GM03348 (cell line): ENCODE results near the gene NOD2.

Source experiments
- DNase-seq: peaks from one replicate; pipeline ENCODE4 v3.0.0; 2012; ENCODE audit warnings: low spot score

NOD2 gene

GRCh38 chr16:50694206-50694605 is 800 bp downstream of the NOD2 start:
- DNase-seq, result no peak

DNA sequence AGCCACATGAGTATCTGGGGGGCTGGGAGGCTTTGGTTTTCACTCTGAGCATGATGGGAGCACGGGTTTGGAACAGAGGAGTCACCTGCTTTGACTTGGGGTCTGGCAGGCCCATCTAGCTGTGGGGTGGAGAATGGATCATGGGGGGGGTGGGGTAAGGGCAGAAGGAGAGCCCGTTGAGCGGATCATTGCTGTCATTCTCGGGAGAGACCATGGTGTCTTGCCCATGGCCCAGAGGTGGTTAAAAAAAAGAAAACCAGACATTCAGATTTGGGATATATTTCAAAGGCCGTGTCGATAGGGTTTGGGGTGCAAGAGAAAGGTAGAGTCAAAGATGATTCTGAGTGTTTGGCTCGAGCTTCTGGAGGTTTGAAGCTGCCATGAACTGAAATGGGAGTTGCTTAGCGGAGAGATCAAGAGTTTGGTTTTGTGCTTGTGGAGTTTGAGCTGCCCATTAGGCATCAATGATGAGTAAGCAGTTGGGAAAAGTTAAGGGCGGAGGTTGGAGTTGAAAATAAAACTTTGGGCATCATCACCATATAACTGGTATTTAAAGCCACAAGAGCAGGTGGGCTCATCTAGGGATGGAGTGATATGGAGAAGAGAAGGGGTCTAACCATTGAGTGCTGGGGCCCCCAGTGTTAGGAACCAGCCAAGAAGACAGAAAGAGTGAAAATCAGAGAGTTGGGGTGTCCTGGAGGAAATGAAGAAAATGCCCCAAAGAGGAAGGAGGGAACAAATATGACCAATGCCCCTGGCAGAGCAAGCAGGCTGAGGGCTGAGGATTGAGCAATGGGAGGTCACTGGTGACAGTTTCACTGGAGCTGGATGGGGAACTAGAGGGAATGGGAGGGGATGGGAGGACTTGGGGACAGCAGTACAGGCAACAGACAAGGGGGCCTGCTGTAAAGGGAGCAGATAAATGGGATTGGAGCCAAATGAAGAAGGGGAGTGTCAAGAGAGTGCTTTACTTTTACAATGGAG is 1.9 kb downstream of the NOD2 start:
- DNase-seq, result no peak

GRCh38 chr16:50696126-50696525 is 2.7 kb downstream of the NOD2 start:
- DNase-seq, result no peak

DNA sequence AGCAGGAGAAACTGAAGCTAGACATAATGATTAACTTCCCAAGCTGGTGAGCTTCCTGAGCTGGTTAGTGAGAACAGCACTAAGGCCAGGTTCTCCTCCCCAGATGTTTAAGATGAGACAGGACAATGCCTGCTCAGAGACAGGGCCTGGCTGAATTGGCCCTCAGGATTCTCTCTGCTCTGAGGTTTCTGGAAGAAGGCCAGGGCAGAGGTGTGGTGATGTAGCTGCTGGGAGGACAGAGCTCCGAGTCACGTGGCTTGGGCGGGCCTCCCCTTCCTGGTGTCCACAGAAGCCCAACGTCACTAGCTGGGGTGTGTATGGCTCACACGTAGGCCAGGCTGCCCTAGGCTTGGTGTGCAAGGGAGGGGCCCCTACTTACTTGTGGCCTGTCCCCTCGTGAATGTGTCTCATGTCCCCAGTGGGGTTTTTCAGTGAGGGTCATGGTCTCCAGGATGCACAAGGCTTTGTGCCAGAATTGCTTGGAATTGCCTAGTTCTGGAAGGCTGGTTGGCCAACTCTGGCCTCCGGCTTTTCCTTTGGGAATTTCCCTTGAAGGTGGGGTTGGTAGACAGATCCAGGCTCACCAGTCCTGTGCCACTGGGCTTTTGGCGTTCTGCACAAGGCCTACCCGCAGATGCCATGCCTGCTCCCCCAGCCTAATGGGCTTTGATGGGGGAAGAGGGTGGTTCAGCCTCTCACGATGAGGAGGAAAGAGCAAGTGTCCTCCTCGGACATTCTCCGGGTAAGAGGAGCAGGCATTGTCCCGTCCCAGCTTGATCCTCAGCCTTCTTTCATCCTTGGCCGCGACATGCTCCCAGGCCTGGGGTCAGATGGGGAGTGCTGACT is 3.4 kb downstream of the NOD2 start:
- DNase-seq, result peak; percentile 31

GRCh38 chr16:50697421-50697715 is 4.0 kb downstream of the NOD2 start:
- no peak for DNase-seq

DNA sequence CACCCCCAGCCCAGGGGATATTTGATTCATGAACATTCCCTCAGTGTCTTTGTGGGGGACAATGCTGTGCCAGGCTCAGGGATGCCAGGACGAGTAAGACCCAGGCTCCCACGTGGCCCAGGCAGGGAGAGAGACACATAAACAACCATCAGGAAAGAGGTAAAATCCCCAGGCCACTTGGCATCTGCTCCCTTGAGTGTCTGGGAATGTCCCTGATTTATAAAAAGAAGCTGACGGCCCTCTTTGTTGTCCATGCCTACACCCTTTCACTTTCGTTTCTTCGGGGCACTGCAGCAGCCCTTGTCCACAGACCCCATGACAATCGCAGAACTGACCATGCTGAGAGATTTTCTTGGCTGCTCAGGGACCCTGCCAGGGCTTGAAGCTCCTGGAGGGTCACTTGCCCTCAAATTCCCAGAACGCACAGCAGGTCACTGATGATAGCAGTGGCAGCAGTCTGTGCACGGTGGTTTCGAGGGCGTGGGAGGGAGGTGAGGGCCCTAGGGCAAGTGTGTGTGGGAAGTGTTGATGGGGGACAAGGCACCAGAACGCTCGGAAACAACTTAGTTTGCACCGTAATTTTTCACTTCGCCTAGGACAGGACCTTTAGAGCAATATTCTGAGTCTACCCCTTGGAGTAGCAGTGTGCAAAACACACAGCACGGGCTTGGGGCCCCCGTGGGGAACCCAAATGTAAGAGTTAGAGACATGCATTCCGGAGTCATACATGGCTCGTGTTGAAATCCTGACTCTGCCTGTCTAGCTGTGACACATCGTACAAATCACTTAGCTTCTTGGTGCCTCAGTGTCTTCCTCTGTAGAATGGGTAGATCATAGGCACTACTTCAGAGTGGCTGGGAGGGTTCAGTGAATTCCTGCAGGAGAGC is 4.7 kb downstream of the NOD2 start:
- DNase-seq, result no peak

- DNase-seq, result no peak
Observed at GRCh38 chr16:50699326-50700159, 6.1 kb downstream of the NOD2 start.

DNA sequence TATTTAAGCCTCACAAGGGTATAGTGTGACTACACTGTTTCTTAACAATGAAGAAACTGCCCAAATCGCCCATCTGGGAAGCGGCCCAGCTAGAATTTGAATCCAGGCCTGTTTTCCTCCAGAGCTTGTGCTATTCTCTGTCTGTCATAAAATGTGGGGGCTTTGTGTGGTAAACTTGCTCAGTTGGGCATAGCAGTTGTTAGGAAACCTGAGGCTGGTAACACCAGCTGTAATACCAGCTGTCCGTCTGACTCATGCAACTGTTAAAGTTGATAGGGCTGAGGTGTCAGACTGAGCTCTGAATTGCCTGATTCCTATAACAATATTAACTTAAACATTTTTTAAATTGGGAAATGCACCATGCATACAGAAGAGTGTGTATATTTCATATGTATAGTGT is 9.3 kb downstream of the NOD2 start:
- no peak for DNase-seq

DNA sequence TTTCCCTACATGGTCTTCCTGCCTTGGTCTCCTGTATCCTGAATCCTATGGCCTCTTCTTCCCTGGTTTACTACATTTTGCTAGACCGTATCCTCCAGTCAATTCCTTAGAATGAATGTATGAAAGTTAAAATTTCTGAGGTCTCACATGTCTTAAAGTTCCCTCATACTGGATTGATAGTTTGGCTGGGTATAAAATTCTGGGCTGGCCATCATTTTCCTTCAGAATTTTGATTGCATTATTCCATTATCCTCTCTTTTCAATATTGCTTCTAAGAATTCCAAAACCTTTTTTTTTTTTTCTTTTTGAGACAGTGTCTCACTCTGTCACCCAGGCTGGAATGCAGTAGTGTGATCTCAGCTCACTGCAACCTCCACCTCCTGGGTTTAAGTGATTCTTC is 10.8 kb downstream of the NOD2 start:
- no peak for DNase-seq

GRCh38 chr16:50705436-50706110 is 12.2 kb downstream of the NOD2 start:
- no peak for DNase-seq

DNA sequence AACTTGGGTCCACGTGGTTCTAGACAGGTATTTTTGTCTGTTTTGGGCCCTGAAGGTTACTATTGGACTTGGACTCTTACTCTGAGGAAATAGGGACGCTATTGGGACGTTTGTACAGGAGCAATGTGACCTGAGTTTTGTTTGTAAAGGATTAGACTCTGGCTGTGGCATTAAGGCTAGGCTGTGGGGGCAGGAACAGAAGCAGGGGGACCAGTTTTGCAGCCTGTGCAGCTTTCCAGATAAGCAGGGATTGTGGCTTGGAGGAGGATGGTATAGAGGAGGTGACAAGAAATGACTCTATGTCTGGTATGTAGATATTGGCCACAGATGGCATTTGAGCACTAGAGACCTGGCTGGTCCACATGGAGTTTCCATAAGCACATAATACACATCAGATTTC is 12.8 kb downstream of the NOD2 start:
- no peak for DNase-seq

GRCh38 chr16:50708373-50709060 is 15.1 kb downstream of the NOD2 start:
- no peak for DNase-seq

DNA sequence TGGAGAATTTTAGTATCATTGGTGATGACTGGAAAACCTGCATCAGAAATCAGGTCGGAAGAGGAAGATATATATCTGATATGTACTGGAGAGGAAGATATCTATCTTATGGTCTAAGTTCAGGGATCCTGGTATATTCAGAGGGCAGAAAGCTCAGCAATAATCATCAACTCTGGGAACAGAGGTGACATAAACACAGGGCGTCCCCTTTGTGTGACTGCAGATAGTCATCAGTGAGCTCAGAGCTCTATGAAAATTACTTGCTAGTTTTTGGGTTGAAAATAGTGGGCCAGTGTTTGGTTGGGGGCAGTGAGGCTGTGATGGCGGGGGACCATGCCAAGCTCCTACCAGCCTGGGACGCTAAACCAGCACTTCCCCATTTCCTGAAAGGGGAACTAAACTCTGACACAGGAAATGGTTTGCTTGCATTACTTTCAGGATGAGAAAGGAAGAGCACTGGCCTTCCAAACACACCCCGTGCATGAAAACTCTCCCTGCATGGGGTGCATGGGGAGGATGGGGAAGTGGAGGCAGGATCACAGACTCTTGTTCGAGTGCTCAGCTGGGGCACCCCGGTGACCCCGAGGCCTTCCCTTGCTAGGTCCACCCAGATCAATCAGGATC is 15.8 kb downstream of the NOD2 start:
- DNase-seq, result no peak

GRCh38 chr16:50709980-50710379 is 16.6 kb downstream of the NOD2 start:
- DNase-seq, result no peak

- no peak for DNase-seq
Observed at GRCh38 chr16:50711040-50711439, 17.6 kb downstream of the NOD2 start.

DNA sequence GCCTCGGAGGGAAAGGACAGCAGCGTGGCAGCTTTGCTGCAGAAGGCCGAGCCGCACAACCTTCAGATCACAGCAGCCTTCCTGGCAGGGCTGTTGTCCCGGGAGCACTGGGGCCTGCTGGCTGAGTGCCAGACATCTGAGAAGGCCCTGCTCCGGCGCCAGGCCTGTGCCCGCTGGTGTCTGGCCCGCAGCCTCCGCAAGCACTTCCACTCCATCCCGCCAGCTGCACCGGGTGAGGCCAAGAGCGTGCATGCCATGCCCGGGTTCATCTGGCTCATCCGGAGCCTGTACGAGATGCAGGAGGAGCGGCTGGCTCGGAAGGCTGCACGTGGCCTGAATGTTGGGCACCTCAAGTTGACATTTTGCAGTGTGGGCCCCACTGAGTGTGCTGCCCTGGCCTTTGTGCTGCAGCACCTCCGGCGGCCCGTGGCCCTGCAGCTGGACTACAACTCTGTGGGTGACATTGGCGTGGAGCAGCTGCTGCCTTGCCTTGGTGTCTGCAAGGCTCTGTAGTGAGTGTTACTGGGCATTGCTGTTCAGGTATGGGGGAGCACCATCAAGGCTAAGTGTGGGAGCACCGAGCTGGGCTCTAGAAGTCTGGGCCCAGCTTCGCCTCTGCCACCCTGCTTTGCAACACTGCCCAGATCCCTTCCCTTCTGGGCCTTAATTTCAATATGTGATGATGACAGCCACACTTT is 18.6 kb downstream of the NOD2 start:
- DNase-seq, result no peak

GRCh38 chr16:50712560-50712898 is 19.1 kb downstream of the NOD2 start:
- DNase-seq, result no peak

GRCh38 chr16:50712956-50713355 is 19.6 kb downstream of the NOD2 start:
- no peak for DNase-seq

DNA sequence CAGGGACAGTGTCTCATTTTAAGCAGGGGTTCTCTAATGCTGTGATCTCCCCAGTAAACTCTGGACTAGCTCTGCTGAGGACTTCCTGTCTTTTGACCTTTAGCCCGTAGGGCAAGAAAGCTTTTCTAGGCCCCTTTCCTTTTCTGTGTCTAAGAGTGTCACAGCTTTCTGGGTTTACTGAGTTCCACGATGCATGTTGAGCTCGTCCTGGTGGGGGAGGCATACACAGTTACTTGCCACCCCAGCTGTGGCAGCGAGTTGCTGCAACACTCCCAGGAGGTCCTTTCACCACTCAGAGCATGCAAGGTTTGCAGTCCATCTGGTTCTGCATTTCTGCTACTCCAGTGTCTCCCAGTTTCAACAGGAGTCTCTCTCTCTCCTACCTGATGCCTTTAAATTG is 23.7 kb downstream of the NOD2 start:
- DNase-seq, result no peak
